ENCODE data around the gene TMEM144. TPM values are rescaled to one million over a fixed set of nuclear protein-coding genes. Genes with fewer than 3 reads are reported as not detected.

Gene TMEM144
- total RNA-seq (under 1 TPM in 1 of 2 experiments, not detected in 1; 0.61 TPM), polyA plus RNA-seq (not detected)

DNA sequence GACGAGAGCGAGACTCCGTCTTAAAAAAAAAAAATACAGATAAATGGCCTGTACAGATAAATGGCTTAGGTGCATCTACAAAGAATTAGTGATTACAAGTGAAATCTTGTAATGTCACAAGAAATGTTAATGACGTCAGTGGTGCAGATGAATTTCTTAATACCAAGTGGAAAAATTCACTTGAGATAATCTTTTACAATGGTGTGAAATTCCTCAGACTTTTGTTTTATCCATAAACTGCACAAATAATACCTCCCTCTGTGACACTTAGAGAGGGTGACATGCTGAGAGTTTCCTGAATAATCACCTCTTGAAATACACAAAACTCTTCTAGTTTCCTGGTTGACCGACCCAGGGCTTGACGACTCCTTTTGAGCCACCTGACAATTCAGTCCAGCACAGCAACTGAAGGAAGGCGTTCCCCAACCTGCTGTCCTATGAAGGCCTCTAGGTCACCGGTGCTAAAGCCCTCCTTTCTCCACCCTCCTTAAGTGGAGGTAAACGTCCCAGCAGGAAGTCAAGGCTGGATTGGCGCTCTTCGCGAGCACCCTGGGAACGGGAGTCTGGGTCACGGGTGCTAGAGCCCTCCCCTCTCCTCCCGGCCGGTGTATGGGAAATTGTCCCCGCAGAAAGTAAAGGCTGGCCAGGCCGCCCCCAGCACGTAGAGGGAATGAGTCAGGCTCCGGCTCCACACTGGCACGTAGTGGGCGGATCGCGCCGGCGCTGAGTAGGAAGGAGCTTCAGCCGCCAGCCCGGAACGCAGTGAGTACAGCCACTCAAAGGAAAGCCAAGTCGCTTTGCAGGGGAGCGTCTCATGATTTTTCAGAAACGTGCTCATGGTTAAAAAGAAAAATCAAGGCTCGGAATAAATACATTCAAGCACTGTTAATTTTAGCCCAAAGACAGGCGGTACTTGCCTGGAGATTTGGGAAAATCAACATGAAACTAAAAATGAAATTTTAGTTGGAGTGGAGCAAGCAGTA is at the start of gene TMEM144:
Gene TMEM144, plus strand, starts transcription at position 662 of the 983 bp plus-strand sequence. CDS start 2,182 bp downstream, outside the sequence.
- DNase-seq = no peak
- H3K4me1 ChIP-seq (ENCODE audit: insufficient read depth, low read length) = no peaks in the 10 kb centered on the region
- peaks cover 0 to 8% (median 1%) of the 10 kb centered on the region in 8 donors for H3K9me3 Mint-ChIP-seq
- H3K4me3 ChIP-seq (ENCODE audit: low read length in 2 of 2) = peak within 1 kb of the TSS in 1 of 2 donors; percentile 4
- peaks cover 3 to 10% (median 7%) of the 10 kb centered on the region in 4 donors for H3K4me1 Mint-ChIP-seq
- H3K4me3 Mint-ChIP-seq = peak within 1 kb of the TSS; percentile 49 to 82 (median 69)
- H3K9me3 ChIP-seq (ENCODE audit: control insufficient read depth in 1 of 2, low read length in 2 of 2) = no peaks in the 10 kb centered on the region
- H3K27me3 Mint-ChIP-seq = peaks cover 10 to 12% of the 10 kb centered on the region in 2 donors
- no peaks in the 10 kb centered on the region for H3K36me3 Mint-ChIP-seq
- no peak within 1 kb of the TSS for H3K27ac ChIP-seq (ENCODE audit: low read depth, low read length)
- ChIA-PET POLR2A (ENCODE audit: partially characterized antibody) (no interaction called here), CTCF (ENCODE audit: partially characterized antibody) (no interaction called here)
- no peaks in the 10 kb centered on the region for H3K27me3 ChIP-seq (ENCODE audit: insufficient read depth, low read length)
- intact Hi-C loops (cut with micrococcal nuclease) = no loop called here
- H3K27ac Mint-ChIP-seq = no peak within 1 kb of the TSS
- H3K36me3 ChIP-seq (ENCODE audit: insufficient read depth, low read length) = no peaks in the 10 kb centered on the region

DNA sequence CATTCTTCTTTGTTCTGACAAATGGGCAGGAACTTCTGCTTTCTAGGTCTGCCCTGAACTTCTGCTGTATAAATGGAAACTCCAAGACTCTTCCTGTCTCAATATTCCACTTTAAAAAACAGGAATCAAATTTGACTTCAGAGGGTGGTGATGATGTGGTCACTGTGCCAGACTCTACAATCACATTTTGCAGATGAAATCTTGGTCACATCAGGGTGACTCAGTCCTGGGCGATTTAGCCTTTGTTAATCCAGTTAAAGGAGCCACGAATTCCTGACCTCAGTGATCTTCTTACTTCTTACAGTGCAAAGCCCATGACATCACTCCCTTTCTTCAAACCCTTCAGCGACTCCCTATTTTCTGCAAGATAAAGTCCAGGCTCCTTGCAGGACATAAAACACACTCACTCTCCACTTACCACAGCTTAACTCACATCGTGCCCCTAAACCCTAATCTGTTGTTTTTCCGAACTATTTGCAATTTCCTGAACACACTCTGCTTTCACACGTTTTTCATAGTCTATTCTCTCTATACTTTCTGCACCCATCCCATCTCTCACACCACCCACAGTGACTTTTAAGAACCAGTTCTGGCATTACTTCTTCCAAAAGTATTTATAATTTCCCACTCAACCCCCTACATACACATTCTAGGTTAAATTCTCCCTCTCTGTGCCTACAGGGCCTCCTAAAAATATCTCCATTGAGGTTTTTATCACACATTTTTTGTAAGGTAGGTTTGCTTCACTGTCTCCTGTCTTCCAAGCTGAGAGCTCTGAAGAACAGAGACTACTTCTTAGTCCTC is 48.5 kb upstream of the TMEM144 start:
- H3K36me3 ChIP-seq (ENCODE audit: insufficient read depth, low read length) = no peaks in the 10 kb centered on the region
- H3K9me3 ChIP-seq (ENCODE audit: control insufficient read depth in 1 of 2, low read length in 2 of 2) = no peaks in the 10 kb centered on the region
- H3K4me1 ChIP-seq (ENCODE audit: insufficient read depth, low read length) = no peaks in the 10 kb centered on the region
- no peak overlapping the region for H3K27ac ChIP-seq (ENCODE audit: low read depth, low read length)
- H3K9me3 Mint-ChIP-seq = peaks cover 0 to 4% (median 0%) of the 10 kb centered on the region in 8 donors
- peaks cover 0 to 2% of the 10 kb centered on the region in 2 donors for H3K27me3 Mint-ChIP-seq
- H3K4me3 Mint-ChIP-seq = no peak overlapping the region
- no peaks in the 10 kb centered on the region for H3K36me3 Mint-ChIP-seq
- H3K4me1 Mint-ChIP-seq = no peaks in the 10 kb centered on the region
- ChIA-PET POLR2A (ENCODE audit: partially characterized antibody) (no interaction called here), CTCF (ENCODE audit: partially characterized antibody) (no interaction called here)
- no peak overlapping the region for H3K27ac Mint-ChIP-seq
- no peak overlapping the region for H3K4me3 ChIP-seq (ENCODE audit: low read length in 2 of 2)
- no peaks in the 10 kb centered on the region for H3K27me3 ChIP-seq (ENCODE audit: insufficient read depth, low read length)
- intact Hi-C loops (cut with micrococcal nuclease) = no loop called here
- no peak for DNase-seq

DNA sequence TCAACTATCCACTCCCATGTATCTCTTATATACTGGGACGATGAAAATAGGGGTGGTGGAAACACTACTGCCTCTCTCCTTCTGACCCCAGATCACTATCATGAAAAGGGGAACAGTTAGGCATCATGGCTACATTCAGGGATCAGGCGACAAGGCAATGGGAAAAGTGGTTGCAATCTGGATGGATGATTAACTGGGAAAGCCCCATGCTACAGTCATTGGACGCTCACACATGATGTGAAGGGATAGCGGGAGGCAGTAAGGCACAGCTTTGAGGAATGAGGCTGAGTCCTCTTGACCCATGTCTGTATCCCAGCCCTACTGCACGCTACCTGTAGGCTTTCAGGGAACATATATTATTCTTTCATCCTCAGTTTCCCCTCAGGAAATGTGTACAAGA is 47.7 kb upstream of the TMEM144 start:
- CTCF ChIA-PET (ENCODE audit: partially characterized antibody) = no interaction called here

GRCh38 chr4:158163941-158164767 is 46.1 kb upstream of the TMEM144 start:
- Histone ChIP-seq H3K27ac (ENCODE audit: low read depth, low read length) (no peak overlapping the region), H3K36me3 (ENCODE audit: insufficient read depth, low read length) (no peaks in the 10 kb centered on the region), H3K4me3 (ENCODE audit: low read length in 2 of 2) (no peak overlapping the region), H3K9me3 (ENCODE audit: control insufficient read depth in 1 of 2, low read length in 2 of 2) (no peaks in the 10 kb centered on the region), H3K4me1 (ENCODE audit: insufficient read depth, low read length) (no peaks in the 10 kb centered on the region), H3K27me3 (ENCODE audit: insufficient read depth, low read length) (no peaks in the 10 kb centered on the region)
- no peaks in the 10 kb centered on the region for H3K36me3 Mint-ChIP-seq
- peak overlapping the region in 1 of 7 donors; percentile 18 for H3K27ac Mint-ChIP-seq
- H3K4me1 Mint-ChIP-seq = no peaks in the 10 kb centered on the region
- H3K4me3 Mint-ChIP-seq = no peak overlapping the region
- intact Hi-C loops (cut with micrococcal nuclease) = no loop called here
- no peak for DNase-seq
- CTCF ChIA-PET (ENCODE audit: partially characterized antibody) = no interaction called here
- H3K27me3 Mint-ChIP-seq = peaks cover 1 to 2% of the 10 kb centered on the region in 2 donors
- POLR2A ChIA-PET (ENCODE audit: partially characterized antibody) = no interaction called here
- peaks cover 0 to 5% (median 0%) of the 10 kb centered on the region in 8 donors for H3K9me3 Mint-ChIP-seq

More for the DNA sequence above, 47.7 kb upstream of the TMEM144 start:
- no peaks in the 10 kb centered on the region for H3K36me3 ChIP-seq (ENCODE audit: insufficient read depth, low read length)
- Mint-ChIP-seq H3K36me3 (no peaks in the 10 kb centered on the region), H3K4me1 (no peaks in the 10 kb centered on the region), H3K4me3 (no peak overlapping the region), H3K27ac (no peak overlapping the region), H3K27me3 (peaks cover under 1 to 2% of the 10 kb centered on the region in 2 donors), H3K9me3 (peaks cover 0 to 4% (median 0%) of the 10 kb centered on the region in 8 donors)
- no peak overlapping the region for H3K27ac ChIP-seq (ENCODE audit: low read depth, low read length)
- intact Hi-C loops (cut with micrococcal nuclease) = no loop called here
- no peak for DNase-seq
- POLR2A ChIA-PET (ENCODE audit: partially characterized antibody) = no interaction called here
- no peaks in the 10 kb centered on the region for H3K9me3 ChIP-seq (ENCODE audit: control insufficient read depth in 1 of 2, low read length in 2 of 2)
- H3K4me1 ChIP-seq (ENCODE audit: insufficient read depth, low read length) = no peaks in the 10 kb centered on the region
- H3K27me3 ChIP-seq (ENCODE audit: insufficient read depth, low read length) = no peaks in the 10 kb centered on the region
- H3K4me3 ChIP-seq (ENCODE audit: low read length in 2 of 2) = no peak overlapping the region

DNA sequence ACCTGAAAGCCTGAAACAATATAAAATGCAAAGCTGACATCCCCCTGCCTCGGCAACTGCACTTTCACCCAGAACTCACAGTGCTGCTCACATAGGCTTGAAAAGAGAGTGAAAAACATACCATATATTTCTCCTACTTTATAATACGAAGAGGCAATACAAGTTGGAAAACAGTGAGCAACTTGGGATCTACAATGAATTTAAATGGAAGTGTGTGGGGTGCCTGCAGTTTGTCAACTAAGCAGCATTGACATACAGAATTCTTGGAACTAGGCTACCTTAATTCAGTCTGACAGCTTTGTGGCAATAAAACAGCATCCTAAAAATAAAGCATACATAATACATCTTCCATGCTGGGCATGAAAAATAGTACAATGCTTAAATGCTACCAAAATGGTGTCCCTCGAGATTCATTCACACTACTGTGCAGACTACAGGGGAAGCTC is 45.5 kb upstream of the TMEM144 start:
- H3K27ac ChIP-seq (ENCODE audit: low read depth, low read length) = no peak overlapping the region
- H3K4me1 Mint-ChIP-seq = no peaks in the 10 kb centered on the region
- H3K9me3 Mint-ChIP-seq = peaks cover 0 to 5% (median 0%) of the 10 kb centered on the region in 8 donors
- no peaks in the 10 kb centered on the region for H3K9me3 ChIP-seq (ENCODE audit: control insufficient read depth in 1 of 2, low read length in 2 of 2)
- peak overlapping the region in 1 of 7 donors; percentile 18 for H3K27ac Mint-ChIP-seq
- ChIA-PET POLR2A (ENCODE audit: partially characterized antibody) (no interaction called here), CTCF (ENCODE audit: partially characterized antibody) (no interaction called here)
- intact Hi-C loops (cut with micrococcal nuclease) = no loop called here
- H3K36me3 ChIP-seq (ENCODE audit: insufficient read depth, low read length) = no peaks in the 10 kb centered on the region
- H3K4me1 ChIP-seq (ENCODE audit: insufficient read depth, low read length) = no peaks in the 10 kb centered on the region
- H3K36me3 Mint-ChIP-seq = no peaks in the 10 kb centered on the region
- H3K4me3 ChIP-seq (ENCODE audit: low read length in 2 of 2) = no peak overlapping the region
- no peak overlapping the region for H3K4me3 Mint-ChIP-seq
- no peak for DNase-seq
- peaks cover 4 to 5% of the 10 kb centered on the region in 2 donors for H3K27me3 Mint-ChIP-seq
- no peaks in the 10 kb centered on the region for H3K27me3 ChIP-seq (ENCODE audit: insufficient read depth, low read length)

DNA sequence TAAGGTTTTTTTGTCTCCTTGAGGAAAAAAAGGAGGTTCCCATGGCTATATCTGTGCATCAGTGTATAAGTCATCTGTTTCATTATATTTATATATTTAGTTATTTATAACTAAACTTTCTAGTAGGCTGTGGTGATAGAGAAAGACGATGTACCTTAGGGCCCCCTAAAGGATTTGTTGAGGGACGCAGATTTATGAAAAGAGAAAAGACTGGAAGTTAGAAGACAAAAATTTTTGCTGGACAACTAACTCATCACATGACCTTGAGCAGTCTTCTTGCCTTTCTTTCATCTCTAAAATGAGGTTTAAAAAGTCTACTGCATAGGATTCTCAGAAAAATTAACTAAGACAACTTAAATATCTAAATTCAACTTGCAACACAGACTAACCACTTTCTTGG is 43.6 kb upstream of the TMEM144 start:
- no peak overlapping the region for H3K27ac ChIP-seq (ENCODE audit: low read depth, low read length)
- Mint-ChIP-seq H3K27me3 (peaks cover 7 to 11% of the 10 kb centered on the region in 2 donors), H3K4me3 (no peak overlapping the region), H3K27ac (no peak overlapping the region), H3K36me3 (no peaks in the 10 kb centered on the region), H3K4me1 (peaks cover 0 to 3% (median 1%) of the 10 kb centered on the region in 4 donors), H3K9me3 (peaks cover 0 to 1% (median 0%) of the 10 kb centered on the region in 8 donors)
- intact Hi-C loops (cut with micrococcal nuclease) = no loop called here
- ChIA-PET CTCF (ENCODE audit: partially characterized antibody) (no interaction called here), POLR2A (ENCODE audit: partially characterized antibody) (no interaction called here)
- H3K27me3 ChIP-seq (ENCODE audit: insufficient read depth, low read length) = peaks cover 6% of the 10 kb centered on the region
- H3K4me3 ChIP-seq (ENCODE audit: low read length in 2 of 2) = no peak overlapping the region
- H3K9me3 ChIP-seq (ENCODE audit: control insufficient read depth in 1 of 2, low read length in 2 of 2) = no peaks in the 10 kb centered on the region
- DNase-seq = no peak
- H3K36me3 ChIP-seq (ENCODE audit: insufficient read depth, low read length) = no peaks in the 10 kb centered on the region
- H3K4me1 ChIP-seq (ENCODE audit: insufficient read depth, low read length) = no peaks in the 10 kb centered on the region

All from CD4-positive, alpha-beta memory T cell (primary cell).